GM23338 (cell line): ENCODE results near the gene FAM13A. TPM values are rescaled to one million over a fixed set of nuclear protein-coding genes. Genes with fewer than 3 reads are reported as not detected.

Source experiments
- ATAC-seq: fragments of 200-7000 bp; cut with Tn5 transposase; 3 replicates; pipeline ENCODE4 v1.9.1; 2020
- DNase-seq: peaks from one replicate; pipeline ENCODE4 v3.0.0-alpha.2; 2015; ENCODE audit warnings: low spot score
- H2AFZ ChIP-seq: fragments of 200-600 bp; sonication (generic); 2 replicates; pipeline ENCODE4 v1.8.0; 2016; ENCODE audit warnings: antibody characterized with exemption, mild to moderate bottlenecking, moderate library complexity
- H3F3A ChIP-seq: fragments of 200-600 bp; sonication (generic); replicated peaks from 2 replicates; pipeline ENCODE4 v1.8.0; 2017; ENCODE audit warnings: antibody characterized with exemption, mixed run types, low read depth
- H3K27ac ChIP-seq: fragments of 200-600 bp; sonication (generic); 2 replicates; pipeline ENCODE4 v1.6.1; 2016; ENCODE audit warnings: low read depth
- H3K27me3 ChIP-seq: fragments of 200-600 bp; sonication (generic); 2 replicates; pipeline ENCODE4 v1.8.0; 2016; ENCODE audit warnings: mild to moderate bottlenecking, mixed run types, moderate library complexity; ENCODE audit not compliant: insufficient read depth
- H3K36me3 ChIP-seq: fragments of 200-600 bp; sonication (generic); 2 replicates; pipeline ENCODE4 v1.8.0; 2016; ENCODE audit warnings: mild to moderate bottlenecking; ENCODE audit not compliant: insufficient read depth
- H3K4me1 ChIP-seq: fragments of 200-600 bp; sonication (generic); 2 replicates; pipeline ENCODE4 v1.8.0; 2016; ENCODE audit warnings: mild to moderate bottlenecking, moderate library complexity; ENCODE audit not compliant: insufficient read depth
- H3K4me2 ChIP-seq: fragments of 200-600 bp; sonication (generic); 2 replicates; pipeline ENCODE4 v1.7.1; 2017; ENCODE audit warnings: mixed run types
- H3K4me3 ChIP-seq: fragments of 200-600 bp; sonication (generic); 2 replicates; pipeline ENCODE4 v1.6.1; 2016; ENCODE audit warnings: mixed run types
- H3K79me2 ChIP-seq: fragments of 200-600 bp; sonication (generic); replicated peaks from 2 replicates; pipeline ENCODE4 v1.8.0; 2017; ENCODE audit warnings: mild to moderate bottlenecking; ENCODE audit not compliant: insufficient read depth
- H3K9me2 ChIP-seq: fragments of 200-600 bp; sonication (generic); 2 replicates; pipeline ENCODE4 v1.8.0; 2017; ENCODE audit not compliant: insufficient read depth
- H4K20me1 ChIP-seq: fragments of 200-600 bp; sonication (generic); replicated peaks from 2 replicates; pipeline ENCODE4 v1.8.0; 2017; ENCODE audit warnings: mild to moderate bottlenecking; ENCODE audit not compliant: insufficient read depth
- H3K27ac Mint-ChIP-seq: 2 replicates; pipeline ENCODE4 v1.8.0; 2020; ENCODE audit warnings: inconsistent platforms, mild to moderate bottlenecking, moderate library complexity, mixed read lengths
- H3K27me3 Mint-ChIP-seq: 3 replicates; pipeline ENCODE4 v1.8.0; 2022; ENCODE audit warnings: low read depth, mild to moderate bottlenecking, moderate library complexity, mixed read lengths, inconsistent platforms; ENCODE audit not compliant: insufficient read depth, poor library complexity
- H3K36me3 Mint-ChIP-seq: 3 replicates; pipeline ENCODE4 v1.8.0; 2021; ENCODE audit warnings: low read depth, mild to moderate bottlenecking, inconsistent platforms, moderate library complexity, mixed read lengths
- H3K4me1 Mint-ChIP-seq: 3 replicates; pipeline ENCODE4 v1.8.0; 2020; ENCODE audit warnings: mild to moderate bottlenecking, inconsistent platforms, mixed read lengths
- H3K4me3 Mint-ChIP-seq: 3 replicates; pipeline ENCODE4 v1.8.0; 2021; ENCODE audit warnings: moderate library complexity, mild to moderate bottlenecking, inconsistent platforms, mixed read lengths
- H3K9me3 Mint-ChIP-seq: 3 replicates; pipeline ENCODE4 v1.8.0; 2020; ENCODE audit warnings: moderate library complexity, mild to moderate bottlenecking, inconsistent platforms, mixed read lengths
- CREB1 ChIP-seq: fragments of 250-450 bp; sonication (Bioruptor Pico); IDR thresholded peaks from 2 replicates; pipeline ENCODE4 v1.5.0; 2020; ENCODE audit warnings: low read depth, mild to moderate bottlenecking, moderate library complexity
- CTCF ChIP-seq, 2 experiments: fragments of 200-600 bp in 1 of 2; sonication (generic) in 1 of 2; conservative IDR thresholded peaks; 2 replicates each; pipeline versions ENCODE4 v1.5.1 to v1.6.1; 2016 to 2017; ENCODE audit warnings: antibody characterized with exemption in 2 of 2, low read depth in 2 of 2, mild to moderate bottlenecking in 2 of 2, moderate library complexity in 1 of 2
- ETS1 ChIP-seq: IDR thresholded peaks from 2 replicates; pipeline ENCODE4 v1.6.1; 2016; ENCODE audit warnings: antibody characterized with exemption
- EZH2 ChIP-seq: fragments of 200-600 bp; sonication (generic); IDR thresholded peaks from one replicate; pipeline ENCODE4 v1.8.0; 2017; ENCODE audit warnings: antibody characterized with exemption, mild to moderate bottlenecking, low read depth; ENCODE audit not compliant: unreplicated experiment
- EZH2phosphoT487 ChIP-seq: fragments of 200-600 bp; sonication (generic); IDR thresholded peaks from one replicate; pipeline ENCODE4 v1.8.1; 2018; ENCODE audit warnings: antibody characterized with exemption; ENCODE audit not compliant: unreplicated experiment
- JUNB ChIP-seq: IDR thresholded peaks from one replicate; pipeline ENCODE4 v1.6.1; 2016; ENCODE audit warnings: antibody characterized with exemption; ENCODE audit not compliant: unreplicated experiment
- NANOG ChIP-seq: IDR thresholded peaks from 2 replicates; pipeline ENCODE4 v1.6.1; 2016; ENCODE audit warnings: antibody characterized with exemption, borderline replicate concordance
- POLR2AphosphoS5 ChIP-seq: IDR thresholded peaks from 2 replicates; pipeline ENCODE4 v1.6.1; 2016; ENCODE audit warnings: antibody characterized with exemption, low read depth
- REST ChIP-seq: IDR thresholded peaks from one replicate; pipeline ENCODE4 v1.6.1; 2018; ENCODE audit warnings: antibody characterized with exemption; ENCODE audit not compliant: unreplicated experiment
- STAT1 ChIP-seq: IDR thresholded peaks from one replicate; pipeline ENCODE4 v1.6.1; 2016; ENCODE audit warnings: antibody characterized with exemption; ENCODE audit not compliant: unreplicated experiment
- ZNF114 ChIP-seq: fragments of 250-450 bp; sonication (Bioruptor Pico); IDR thresholded peaks from 2 replicates; pipeline ENCODE4 v1.5.0; 2020; ENCODE audit warnings: mild to moderate bottlenecking, moderate library complexity
- ZNF331 ChIP-seq: fragments of 250-450 bp; sonication (Bioruptor Pico); IDR thresholded peaks from 2 replicates; pipeline ENCODE4 v1.5.0; 2020; ENCODE audit warnings: low read depth, mild to moderate bottlenecking, moderate library complexity
- ZNF462 ChIP-seq: fragments of 250-450 bp; sonication (Bioruptor Pico); IDR thresholded peaks from 2 replicates; pipeline ENCODE4 v1.5.0; 2020; ENCODE audit warnings: mild to moderate bottlenecking, moderate library complexity
- polyA plus RNA-seq: library from polyadenylated mRNA; unstranded; fragments of >200 nt; fragmentation: Nextera tagmentation; extraction: Ambion mirVana; gene quantifications from 2 replicates; pipeline ENCODE4 v1.2.1, GENCODE V29; 2016
- total RNA-seq: library from RNA; depleted of rRNA; stranded (reverse); fragments of >200 nt; shearing (Covaris generic); gene quantifications from 2 replicates; pipeline ENCODE4 v1.2.3, GENCODE V29; 2014

Gene FAM13A
- total and polyA plus RNA-seq, 2 experiments from 2014 or later, result 13.9 to 28.4 TPM

- Histone ChIP-seq H3K79me2 (no peaks in the 10 kb centered on the region; the same call in 1 of the 2 replicates), H2AFZ (no peak overlapping the region), H3F3A (no peaks in the 10 kb centered on the region), H3K4me3 (no peak overlapping the region), H3K4me1 (peaks cover 10% of the 10 kb centered on the region), H3K9me2 (no peaks in the 10 kb centered on the region), H3K27ac (no peak overlapping the region), H3K4me2 (no peak overlapping the region), H3K27me3 (no peaks in the 10 kb centered on the region), H4K20me1 (no peaks in the 10 kb centered on the region), H3K36me3 (no peaks in the 10 kb centered on the region)
- Mint-ChIP-seq H3K9me3 (no peaks in the 10 kb centered on the region), H3K4me3 (no peak overlapping the region), H3K27me3 (peaks cover 2% of the 10 kb centered on the region), H3K4me1 (peaks cover 13% of the 10 kb centered on the region; the same call in 2 of the 3 replicates), H3K36me3 (no peaks in the 10 kb centered on the region), H3K27ac (no peak overlapping the region)
- DNase-seq (no peak), ATAC-seq (no peak)
- TF ChIP-seq POLR2AphosphoS5 (no peak), STAT1 (no peak), EZH2 (no peak), CTCF (conservative IDR thresholded peaks at IDR 0.05; ENCODE audit: low read depth in 2 of 2) (no peak), EZH2phosphoT487 (no peak), REST (no peak), ZNF462 (CRISPR knock-in tag) (no peak), ETS1 (no peak), ZNF114 (CRISPR knock-in tag) (no peak), ZNF331 (CRISPR knock-in tag) (no peak), JUNB (no peak), NANOG (no peak), CREB1 (CRISPR knock-in tag) (no peak)
Observed at GRCh38 chr4:88826771-88827170, 230.2 kb downstream of the FAM13A start.
